Upper lobe of left lung (tissue), 4 donors: ENCODE data around the gene MIA2.

ENCODE experiments used
- CTCF ChIP-seq, 6 experiments: fragments of 450-650 bp in 4 of 6; fragments of 200-600 bp in 2 of 6; sonication (generic) in 2 of 6; IDR thresholded peaks; one replicate each; pipeline ENCODE4 v1.5.1; 2016 to 2019; ENCODE audit warnings: antibody characterized with exemption in 6 of 6
- EP300 ChIP-seq, 4 donors: sonication (generic); formaldehyde crosslinking; IDR thresholded peaks; one replicate each; pipeline ENCODE4 v1.5.1; 2017; ENCODE audit warnings: antibody characterized with exemption in 4 of 4, control low read depth in 2 of 4
- POLR2AphosphoS5 ChIP-seq, 2 donors: sonication (generic); formaldehyde crosslinking; IDR thresholded peaks; one replicate each; pipeline ENCODE4 v1.5.1; 2017; ENCODE audit warnings: antibody characterized with exemption in 2 of 2

GRCh38 chr14:39430762-39431415 is 197.2 kb downstream of the MIA2 start:
- TF ChIP-seq EP300 (IDR thresholded peaks at IDR 0.05) (no peak), CTCF (IDR thresholded peaks at IDR 0.05) (no peak), POLR2AphosphoS5 (IDR thresholded peaks at IDR 0.05) (no peak)
